Trophoblast cell (in vitro differentiated cells and primary cell): Measurements from ENCODE around the gene CTNNA3.

Source experiments
- DNase-seq, 2 donors: peaks; one replicate each; pipeline ENCODE4 v3.0.0-alpha.2; 2016
- H2AFZ ChIP-seq: 2 replicates; pipeline ENCODE4 v1.6.1; 2013; ENCODE audit warnings: low read length, moderate library complexity, mild to moderate bottlenecking; ENCODE audit not compliant: insufficient read depth, poor library complexity
- H2AK5ac ChIP-seq: 2 replicates; pipeline ENCODE4 v1.6.1; 2013; ENCODE audit warnings: mild to moderate bottlenecking, low read length
- H2BK120ac ChIP-seq: 2 replicates; pipeline ENCODE4 v1.6.1; 2013; ENCODE audit warnings: low read length, mild to moderate bottlenecking, moderate library complexity; ENCODE audit not compliant: insufficient read depth, poor library complexity
- H2BK12ac ChIP-seq: 2 replicates; pipeline ENCODE4 v1.6.1; 2013; ENCODE audit warnings: mild to moderate bottlenecking, low read length, moderate library complexity
- H2BK5ac ChIP-seq: 2 replicates; pipeline ENCODE4 v1.6.1; 2013; ENCODE audit warnings: low read length, low read depth, moderate library complexity, mild to moderate bottlenecking; ENCODE audit not compliant: poor library complexity
- H3K14ac ChIP-seq: 2 replicates; pipeline ENCODE4 v1.6.1; 2013; ENCODE audit warnings: mild to moderate bottlenecking, low read length
- H3K18ac ChIP-seq: 2 replicates; pipeline ENCODE4 v1.6.1; 2013; ENCODE audit warnings: mild to moderate bottlenecking, low read length
- H3K23ac ChIP-seq: 2 replicates; pipeline ENCODE4 v1.6.1; 2013; ENCODE audit warnings: low read length
- H3K27ac ChIP-seq: 2 replicates; pipeline ENCODE4 v1.5.1; 2013; ENCODE audit warnings: low read depth, mild to moderate bottlenecking, inconsistent platforms, low read length, moderate library complexity
- H3K27me3 ChIP-seq: 2 replicates; pipeline ENCODE4 v1.6.1; 2013; ENCODE audit warnings: inconsistent platforms, mild to moderate bottlenecking, low read length, moderate library complexity; ENCODE audit not compliant: insufficient read depth
- H3K36me3 ChIP-seq, 2 experiments: 1 replicate in 1 of 2; 2 replicates in 1 of 2; pipeline ENCODE4 v1.6.1; 2013; ENCODE audit warnings: low read length in 2 of 2, mild to moderate bottlenecking in 2 of 2, moderate library complexity in 1 of 2; ENCODE audit not compliant: insufficient read depth in 2 of 2, control insufficient read depth in 1 of 2
- H3K4ac ChIP-seq: 2 replicates; pipeline ENCODE4 v1.6.1; 2013; ENCODE audit warnings: low read depth, mild to moderate bottlenecking, low read length, moderate library complexity
- H3K4me1 ChIP-seq, 2 experiments: 1 replicate in 1 of 2; 2 replicates in 1 of 2; pipeline ENCODE4 v1.6.1; 2013; ENCODE audit warnings: low read length in 2 of 2, mild to moderate bottlenecking in 2 of 2, moderate library complexity in 1 of 2; ENCODE audit not compliant: insufficient read depth in 2 of 2, control insufficient read depth in 1 of 2
- H3K4me2 ChIP-seq: 2 replicates; pipeline ENCODE4 v1.6.1; 2013; ENCODE audit warnings: inconsistent platforms, mild to moderate bottlenecking, low read length, moderate library complexity
- H3K4me3 ChIP-seq: 2 replicates; pipeline ENCODE4 v1.5.1; 2013; ENCODE audit warnings: mild to moderate bottlenecking, low read depth, low read length, inconsistent platforms
- H3K79me1 ChIP-seq: one replicate; pipeline ENCODE4 v1.6.1; 2013; ENCODE audit warnings: low read length
- H3K79me2 ChIP-seq: 2 replicates; pipeline ENCODE4 v1.6.1; 2013; ENCODE audit warnings: low read length, mild to moderate bottlenecking; ENCODE audit not compliant: control insufficient read depth, insufficient read depth, poor library complexity
- H3K9ac ChIP-seq: 2 replicates; pipeline ENCODE4 v1.6.1; 2013; ENCODE audit warnings: mild to moderate bottlenecking, low read length
- H3K9me3 ChIP-seq: 2 replicates; pipeline ENCODE4 v1.6.1; 2013; ENCODE audit warnings: low read depth, mild to moderate bottlenecking, control low read depth, inconsistent platforms, low read length; ENCODE audit not compliant: insufficient read depth
- H4K12ac ChIP-seq: 2 replicates; pipeline ENCODE4 v1.6.1; 2013; ENCODE audit warnings: low read depth, mild to moderate bottlenecking, low read length, moderate library complexity
- H4K8ac ChIP-seq: 2 replicates; pipeline ENCODE4 v1.6.1; 2013; ENCODE audit warnings: low read depth, mild to moderate bottlenecking, low read length, moderate library complexity
- H4K91ac ChIP-seq: one replicate; pipeline ENCODE4 v1.6.1; 2013; ENCODE audit warnings: low read depth, mild to moderate bottlenecking, low read length, moderate library complexity
- WGBS: extraction: QIAGEN DNeasy Blood & Tissue Kit; methylation state at CpG from one replicate; pipeline ENCODE4 v1.1.7; 2013; ENCODE audit warnings: missing lambda C conversion rate; ENCODE audit not compliant: insufficient read length, insufficient coverage; ENCODE audit errors: extremely low coverage; 5-methylcytosine and 5-hydroxymethylcytosine counted together

CTNNA3 gene

GRCh38 chr10:66244953-66245352 is 1451.0 kb downstream of the CTNNA3 start:
- Histone ChIP-seq H3K4me2 (no peak overlapping the region), H2AFZ (no peak overlapping the region)
- WGBS, result no CpG with 5 or more reads among the region's 4 CpGs

GRCh38 chr10:66242885-66243284 is 1453.1 kb downstream of the CTNNA3 start:
- Histone ChIP-seq H3K4me1 (no peaks in the 10 kb centered on the region), H2BK5ac (no peak overlapping the region), H3K9ac (no peak overlapping the region), H2BK120ac (no peak overlapping the region), H3K79me1 (no peaks in the 10 kb centered on the region), H3K4me3 (no peak overlapping the region), H4K91ac (no peak overlapping the region), H2AK5ac (no peak overlapping the region), H3K18ac (no peak overlapping the region), H2AFZ (no peak overlapping the region), H3K4me2 (no peak overlapping the region), H2BK12ac (no peak overlapping the region), H3K9me3 (no peaks in the 10 kb centered on the region), H3K14ac (no peak overlapping the region), H3K79me2 (no peaks in the 10 kb centered on the region), H3K4ac (no peak overlapping the region), H3K36me3 (no peaks in the 10 kb centered on the region), H3K27me3 (no peaks in the 10 kb centered on the region), H4K12ac (no peak overlapping the region), H3K23ac (no peak overlapping the region), H4K8ac (no peak overlapping the region), H3K27ac (no peak overlapping the region)
- no peak for DNase-seq
- no CpG with 5 or more reads among the region's 1 CpG for WGBS

More at GRCh38 chr10:66244953-66245352, 1451.0 kb downstream of the CTNNA3 start:
- Histone ChIP-seq H3K18ac (no peak overlapping the region), H3K9ac (no peak overlapping the region), H3K4ac (no peak overlapping the region), H2BK12ac (no peak overlapping the region), H4K91ac (no peak overlapping the region), H3K23ac (no peak overlapping the region), H3K27me3 (no peaks in the 10 kb centered on the region), H3K27ac (no peak overlapping the region), H4K12ac (no peak overlapping the region), H3K14ac (no peak overlapping the region), H3K4me1 (no peaks in the 10 kb centered on the region), H3K4me3 (no peak overlapping the region), H4K8ac (no peak overlapping the region), H2AK5ac (no peak overlapping the region), H3K79me2 (no peaks in the 10 kb centered on the region), H2BK5ac (no peak overlapping the region), H3K79me1 (no peaks in the 10 kb centered on the region), H3K9me3 (no peaks in the 10 kb centered on the region), H2BK120ac (no peak overlapping the region), H3K36me3 (no peaks in the 10 kb centered on the region)
- no peak for DNase-seq

DNA sequence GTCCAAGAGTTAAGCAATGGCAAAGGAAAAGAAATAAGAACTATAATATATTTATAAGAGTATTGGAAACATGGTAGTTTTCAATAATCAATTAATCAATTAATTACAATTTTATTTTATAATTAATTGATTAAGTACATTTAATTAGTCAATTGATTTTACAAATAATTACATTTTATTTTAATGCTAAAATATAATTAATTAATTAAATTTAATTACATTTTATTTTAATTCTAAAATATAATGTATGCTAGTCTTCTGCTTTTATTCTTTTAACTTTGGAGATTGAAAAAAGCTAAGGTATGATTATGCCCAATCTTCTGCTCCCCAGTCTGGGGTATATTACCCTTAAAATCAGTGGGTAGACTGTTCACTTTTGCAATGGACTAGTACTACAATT is 1456.9 kb downstream of the CTNNA3 start:
- Histone ChIP-seq H3K23ac (no peak overlapping the region), H2BK12ac (no peak overlapping the region), H3K4ac (no peak overlapping the region)

GRCh38 chr10:66238343-66238742 is 1457.7 kb downstream of the CTNNA3 start:
- Histone ChIP-seq H3K4ac (no peak overlapping the region), H2AFZ (no peak overlapping the region), H3K23ac (no peak overlapping the region), H2BK12ac (no peak overlapping the region), H4K12ac (no peak overlapping the region), H3K79me2 (no peaks in the 10 kb centered on the region), H3K9me3 (no peaks in the 10 kb centered on the region), H3K18ac (no peak overlapping the region), H3K79me1 (no peaks in the 10 kb centered on the region), H3K27ac (no peak overlapping the region), H2BK5ac (no peak overlapping the region), H3K4me3 (no peak overlapping the region), H3K14ac (no peak overlapping the region), H4K91ac (no peak overlapping the region), H4K8ac (no peak overlapping the region), H3K4me1 (no peaks in the 10 kb centered on the region), H2AK5ac (no peak overlapping the region), H3K27me3 (no peaks in the 10 kb centered on the region), H2BK120ac (no peak overlapping the region), H3K9ac (no peak overlapping the region), H3K4me2 (no peak overlapping the region), H3K36me3 (no peaks in the 10 kb centered on the region)
- DNase-seq, result no peak
- WGBS, result no CpG with 5 or more reads among the region's 2 CpGs

More for the DNA sequence above, 1456.9 kb downstream of the CTNNA3 start:
- Histone ChIP-seq H2BK120ac (no peak overlapping the region), H3K18ac (no peak overlapping the region), H2AFZ (no peak overlapping the region), H3K27ac (no peak overlapping the region), H3K79me2 (no peaks in the 10 kb centered on the region), H3K36me3 (no peaks in the 10 kb centered on the region), H3K9me3 (no peaks in the 10 kb centered on the region), H4K91ac (no peak overlapping the region), H2AK5ac (no peak overlapping the region), H2BK5ac (no peak overlapping the region), H3K14ac (no peak overlapping the region), H3K4me2 (no peak overlapping the region), H3K4me3 (no peak overlapping the region), H4K8ac (no peak overlapping the region), H3K4me1 (no peaks in the 10 kb centered on the region), H3K9ac (no peak overlapping the region), H3K79me1 (no peaks in the 10 kb centered on the region), H3K27me3 (no peaks in the 10 kb centered on the region), H4K12ac (no peak overlapping the region)
- no peak for DNase-seq
